Stomach (tissue), 9 donors: ENCODE data around the gene BCAR3. TPM values are rescaled to one million over a fixed set of nuclear protein-coding genes. Genes with fewer than 3 reads are reported as not detected.

Experiments
- DNase-seq, 2 donors: peaks; one replicate each; pipeline versions ENCODE4 v3.0.0 to v3.0.0-alpha.2; 2013 to 2019
- H3K27ac ChIP-seq, 5 donors: fragments of 200-600 bp in 4 of 5; sonication (generic) in 4 of 5; one replicate each; pipeline ENCODE4 v1.5.1; 2013 to 2019; ENCODE audit warnings: mild to moderate bottlenecking in 1 of 5, moderate library complexity in 1 of 5
- H3K27me3 ChIP-seq, 3 donors: fragments of 200-600 bp; sonication (generic); one replicate each; pipeline ENCODE4 v1.5.1; 2017 to 2019; ENCODE audit warnings: mixed run types in 1 of 3
- H3K36me3 ChIP-seq, 4 donors: fragments of 200-600 bp; sonication (generic); 1 replicate in 3 of 4; 2 replicates in 1 of 4; pipeline ENCODE4 v1.5.1; 2016 to 2019
- H3K4me1 ChIP-seq, 4 donors: fragments of 200-600 bp; sonication (generic); one replicate each; pipeline ENCODE4 v1.5.1; 2016 to 2019
- H3K4me3 ChIP-seq, 4 donors: fragments of 200-600 bp; sonication (generic) in 3 of 4; one replicate each; pipeline ENCODE4 v1.5.1; 2016 to 2019; ENCODE audit warnings: mild to moderate bottlenecking in 1 of 4
- H3K9me3 ChIP-seq, 4 donors: fragments of 200-600 bp; sonication (generic); one replicate each; pipeline ENCODE4 v1.5.1; 2016 to 2019
- EP300 ChIP-seq: sonication (generic); formaldehyde crosslinking; IDR thresholded peaks from one replicate; pipeline ENCODE4 v1.6.1; 2017; ENCODE audit warnings: antibody characterized with exemption
- POLR2A ChIP-seq, 4 donors: fragments of 450-650 bp; IDR thresholded peaks; one replicate each; pipeline ENCODE4 v1.6.1; 2016; ENCODE audit warnings: antibody characterized with exemption in 4 of 4, control low read depth in 2 of 4, mild to moderate bottlenecking in 1 of 4, moderate library complexity in 1 of 4
- POLR2AphosphoS5 ChIP-seq, 3 donors: sonication (generic); formaldehyde crosslinking; IDR thresholded peaks; one replicate each; pipeline ENCODE4 v1.6.1; 2016; ENCODE audit warnings: antibody characterized with exemption in 3 of 3
- WGBS, 5 donors: extraction: QIAGEN DNeasy Blood & Tissue Kit in 3 of 5; methylation state at CpG; one replicate each; pipeline versions ENCODE4 v1.1.5 to v1.1.7; 2013 to 2018; 5-methylcytosine and 5-hydroxymethylcytosine counted together
- intact Hi-C: fragments of 100-400 bp; cut with DNase I; formaldehyde crosslinking; loops from one replicate; pipeline ENCODE4 v1.15.1; 2023; ENCODE audit warnings: low total_unique reads
- polyA plus RNA-seq, 3 donors: library from polyadenylated mRNA; stranded (reverse); fragments of 200-250 nt; gene quantifications; one replicate each; pipeline ENCODE4 v1.2.3, GENCODE V29; 2013
- total RNA-seq, 5 donors: library from RNA; depleted of rRNA; stranded (reverse); fragments of >200 nt; gene quantifications; one replicate each; pipeline versions ENCODE4 v1.1.0 to v1.2.3, GENCODE V29; 2014 to 2016
- TF ChIP-seq, protein P1 (sequence below), 7 experiments: fragments of 450-650 bp in 4 of 7; fragments of 200-600 bp in 3 of 7; sonication (generic) in 3 of 7; IDR thresholded peaks; one replicate each; pipeline ENCODE4 v1.5.1; 2016 to 2019; ENCODE audit warnings: antibody characterized with exemption in 7 of 7, control low read depth in 2 of 7, mild to moderate bottlenecking in 1 of 7
- donor health status: healthy with polysubstance abuse.
- donor health status: Bipolar disorder and iron deficiency.
- donor health status: healthy.

The BCAR3 gene
- total and polyA plus RNA-seq, 8 donors, result 5.6 to 28.0 (median 19.3) TPM

DNA sequence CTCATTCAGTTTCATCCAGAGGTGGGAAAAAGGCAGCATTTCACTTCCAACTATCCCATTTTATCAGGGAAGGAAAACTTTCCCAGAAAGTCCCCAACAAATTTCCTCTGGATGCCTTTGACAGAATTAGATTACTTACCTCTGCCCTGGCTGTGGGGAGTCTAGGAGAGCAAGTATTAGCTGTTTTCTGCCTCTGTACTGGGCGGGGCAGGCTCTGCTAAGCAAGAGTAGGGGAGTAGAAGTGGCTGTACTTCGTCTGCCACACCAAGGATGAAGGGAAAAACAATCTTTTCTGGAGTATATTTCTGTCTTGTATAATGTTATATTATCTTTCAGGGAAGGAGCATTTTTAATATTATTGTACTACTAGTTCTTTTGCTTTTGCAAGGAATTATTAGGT lies 155.2 kb downstream of the BCAR3 start:
- TF ChIP-seq POLR2AphosphoS5 (IDR thresholded peaks at IDR 0.05) (no peak), EP300 (no peak), POLR2A (IDR thresholded peaks at IDR 0.05) (no peak)
- TF ChIP-seq, protein P1, sequence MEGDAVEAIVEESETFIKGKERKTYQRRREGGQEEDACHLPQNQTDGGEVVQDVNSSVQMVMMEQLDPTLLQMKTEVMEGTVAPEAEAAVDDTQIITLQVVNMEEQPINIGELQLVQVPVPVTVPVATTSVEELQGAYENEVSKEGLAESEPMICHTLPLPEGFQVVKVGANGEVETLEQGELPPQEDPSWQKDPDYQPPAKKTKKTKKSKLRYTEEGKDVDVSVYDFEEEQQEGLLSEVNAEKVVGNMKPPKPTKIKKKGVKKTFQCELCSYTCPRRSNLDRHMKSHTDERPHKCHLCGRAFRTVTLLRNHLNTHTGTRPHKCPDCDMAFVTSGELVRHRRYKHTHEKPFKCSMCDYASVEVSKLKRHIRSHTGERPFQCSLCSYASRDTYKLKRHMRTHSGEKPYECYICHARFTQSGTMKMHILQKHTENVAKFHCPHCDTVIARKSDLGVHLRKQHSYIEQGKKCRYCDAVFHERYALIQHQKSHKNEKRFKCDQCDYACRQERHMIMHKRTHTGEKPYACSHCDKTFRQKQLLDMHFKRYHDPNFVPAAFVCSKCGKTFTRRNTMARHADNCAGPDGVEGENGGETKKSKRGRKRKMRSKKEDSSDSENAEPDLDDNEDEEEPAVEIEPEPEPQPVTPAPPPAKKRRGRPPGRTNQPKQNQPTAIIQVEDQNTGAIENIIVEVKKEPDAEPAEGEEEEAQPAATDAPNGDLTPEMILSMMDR (IDR thresholded peaks at IDR 0.05), result no peak
- H3K27ac ChIP-seq, result peak overlapping the region in 1 of 5 donors; percentile 3
- H3K36me3 ChIP-seq, result peaks cover 0 to 9% (median 3%) of the 10 kb centered on the region in 4 donors
- no peaks in the 10 kb centered on the region for H3K9me3 ChIP-seq
- 56 to 71% (median 66%) methylated on average over 2 of the region's 2 CpGs for WGBS, 5 donors
- peak in 1 of 2 donors; percentile 12 for DNase-seq
- no peak overlapping the region for H3K4me3 ChIP-seq
- H3K27me3 ChIP-seq, result no peaks in the 10 kb centered on the region
- intact Hi-C loops, result no loop called here
- H3K4me1 ChIP-seq, result peaks cover 0 to 13% (median 2%) of the 10 kb centered on the region in 4 donors

DNA sequence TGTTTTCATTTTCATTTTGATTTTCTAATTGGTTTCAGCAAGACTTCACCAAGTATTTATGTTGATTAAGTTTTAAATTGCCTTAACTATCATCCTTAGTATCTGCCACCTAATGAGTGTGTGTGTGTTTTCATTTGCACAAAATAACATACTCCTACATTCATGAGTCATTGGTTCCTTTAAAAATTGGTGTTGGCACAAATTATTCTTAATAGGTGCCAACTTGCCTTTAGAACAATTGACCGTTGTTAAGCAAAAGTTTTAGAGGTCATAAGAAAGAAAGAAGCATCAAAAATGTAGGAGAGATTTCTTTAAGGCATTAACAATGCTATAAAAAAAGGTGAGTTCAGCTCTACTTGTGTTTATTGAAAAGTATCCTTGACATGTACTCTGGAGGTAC lies 156.2 kb downstream of the BCAR3 start:
- TF ChIP-seq EP300, result no peak
- WGBS, 5 donors, result 22 to 41% (median 33%) methylated on average over 1 of the region's 1 CpG
- H3K9me3 ChIP-seq, result no peaks in the 10 kb centered on the region

DNA sequence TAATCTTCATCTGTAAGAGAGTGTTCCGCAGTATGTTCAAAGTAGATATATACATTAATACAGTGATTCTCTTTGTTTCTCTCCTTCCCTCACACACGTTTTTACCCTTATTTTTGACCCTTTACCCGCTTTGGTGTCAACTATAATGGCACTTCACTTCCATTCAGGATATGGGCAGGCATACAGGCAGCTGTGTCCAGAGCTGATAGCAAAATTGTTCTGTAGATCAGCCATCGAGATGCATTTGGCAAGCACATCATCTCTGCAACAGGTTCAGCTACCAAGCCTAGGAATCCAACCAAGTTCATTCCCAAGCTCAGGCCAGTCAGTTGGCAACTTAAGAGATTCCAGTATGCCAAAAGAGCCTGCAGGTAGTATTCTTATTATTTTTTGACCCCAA lies 158.9 kb downstream of the BCAR3 start:
- no peak overlapping the region for H3K4me3 ChIP-seq
- TF ChIP-seq POLR2A (IDR thresholded peaks at IDR 0.05) (no peak), POLR2AphosphoS5 (IDR thresholded peaks at IDR 0.05) (no peak)
- no peaks in the 10 kb centered on the region for H3K9me3 ChIP-seq
- no peaks in the 10 kb centered on the region for H3K27me3 ChIP-seq
- intact Hi-C loops, result no loop called here
- 69 to 80% (median 72%) methylated on average over 4 of the region's 4 CpGs for WGBS, 5 donors
- no peak for DNase-seq
- H3K4me1 ChIP-seq, result peaks cover 0 to 13% (median 2%) of the 10 kb centered on the region in 4 donors
- H3K36me3 ChIP-seq, result peaks cover 0 to 4% (median 0%) of the 10 kb centered on the region in 4 donors
- H3K27ac ChIP-seq, result no peak overlapping the region

More for the DNA sequence above, 156.2 kb downstream of the BCAR3 start:
- H3K4me3 ChIP-seq, result no peak overlapping the region
- H3K36me3 ChIP-seq, result peaks cover 0 to 5% (median 2%) of the 10 kb centered on the region in 4 donors
- DNase-seq, result no peak
- peaks cover 0 to 13% (median 2%) of the 10 kb centered on the region in 4 donors for H3K4me1 ChIP-seq
- H3K27me3 ChIP-seq, result no peaks in the 10 kb centered on the region
- H3K27ac ChIP-seq, result peak overlapping the region in 1 of 5 donors; percentile 3
- intact Hi-C loops, result no loop called here

DNA sequence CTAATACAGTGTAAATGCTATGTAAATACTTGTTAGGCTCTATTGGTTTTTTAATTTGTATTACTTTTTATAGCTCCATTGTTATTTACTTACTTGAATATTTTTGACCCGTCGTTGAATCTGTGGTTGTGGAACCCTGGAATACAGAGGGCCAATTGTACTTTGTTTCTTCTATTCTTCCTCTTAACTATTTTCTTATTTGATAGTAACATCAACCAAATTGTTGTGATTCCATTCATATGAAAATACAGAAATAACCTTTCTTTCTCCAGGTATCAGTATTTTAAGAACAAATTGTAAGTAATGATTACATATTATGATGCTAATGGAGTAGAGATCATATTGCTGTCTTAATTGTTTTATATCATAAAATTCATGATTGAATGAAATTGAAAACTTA lies 160.0 kb downstream of the BCAR3 start:
- Histone ChIP-seq H3K4me3 (no peak overlapping the region), H3K4me1 (peaks cover 0 to 12% (median 2%) of the 10 kb centered on the region in 4 donors), H3K27ac (no peak overlapping the region), H3K9me3 (no peaks in the 10 kb centered on the region), H3K36me3 (peaks cover 0 to 4% (median 0%) of the 10 kb centered on the region in 4 donors), H3K27me3 (no peaks in the 10 kb centered on the region)
- intact Hi-C loops, result no loop called here
- TF ChIP-seq, protein P1 (IDR thresholded peaks at IDR 0.05), result no peak
- TF ChIP-seq POLR2A (IDR thresholded peaks at IDR 0.05), result no peak
- TF ChIP-seq EP300, result no peak
- TF ChIP-seq POLR2AphosphoS5 (IDR thresholded peaks at IDR 0.05), result no peak
- no peak for DNase-seq
- 76 to 91% (median 85%) methylated on average over 2 of the region's 2 CpGs for WGBS, 5 donors

DNA sequence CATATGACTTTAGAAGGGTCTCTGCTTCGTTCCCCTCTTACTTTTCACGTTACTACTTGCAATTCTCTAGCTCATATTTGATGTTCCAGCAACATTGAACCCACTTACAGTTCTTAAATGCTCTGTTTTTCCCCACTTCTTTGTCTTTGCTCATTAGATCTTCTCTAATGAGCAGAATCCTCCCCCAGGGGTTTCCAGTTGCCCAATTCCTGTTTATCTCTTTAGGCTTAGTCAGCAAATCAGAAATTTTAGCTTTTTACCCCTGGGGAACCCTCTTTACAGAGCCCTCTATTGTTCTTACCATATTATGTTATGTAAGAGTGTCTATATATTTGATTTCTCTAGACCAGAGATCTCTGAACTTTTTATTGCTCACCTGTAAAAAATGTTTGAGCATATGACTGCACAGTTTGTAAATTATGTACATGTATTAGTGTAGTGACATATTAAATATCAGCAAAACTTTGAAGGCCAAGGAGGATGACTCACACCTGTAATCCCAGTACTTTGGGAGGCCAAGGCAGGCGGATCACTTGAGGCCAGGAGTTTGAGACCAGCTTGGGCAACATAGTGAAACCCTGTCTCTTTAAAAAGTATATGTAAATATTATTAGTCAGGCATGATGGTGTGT lies 162.3 kb downstream of the BCAR3 start:
- Histone ChIP-seq H3K9me3 (no peaks in the 10 kb centered on the region), H3K36me3 (peaks cover 0 to 4% (median 0%) of the 10 kb centered on the region in 4 donors), H3K4me1 (no peaks in the 10 kb centered on the region), H3K27me3 (no peaks in the 10 kb centered on the region), H3K4me3 (no peak overlapping the region), H3K27ac (no peak overlapping the region)
- WGBS, 5 donors, result 61 to 92% (median 84%) methylated on average over 2 to 3 of the region's 3 CpGs
- intact Hi-C loops, result no loop called here
- TF ChIP-seq POLR2A (IDR thresholded peaks at IDR 0.05), result no peak
- TF ChIP-seq POLR2AphosphoS5 (IDR thresholded peaks at IDR 0.05), result no peak
- TF ChIP-seq, protein P1 (IDR thresholded peaks at IDR 0.05), result no peak
- TF ChIP-seq EP300, result no peak
- DNase-seq, result no peak
